ENCODE data around the gene DCANP1.
A peak's percentile ranks its signal among the peaks of the same experiment; 100 is the strongest.

Gene DCANP1

GRCh38 chr5:135417083-135417482 lies 30.1 kb downstream of the DCANP1 start:
- no peak for DNase-seq

GRCh38 chr5:135405082-135405481 lies 42.1 kb downstream of the DCANP1 start:
- DNase-seq: no peak

- no peak for DNase-seq
These were observed 45.1 kb downstream of the DCANP1 start for GRCh38 chr5:135402031-135402430.

- no peak for DNase-seq
These were observed 46.3 kb downstream of the DCANP1 start for GRCh38 chr5:135400866-135401265.

GRCh38 chr5:135399794-135400542 lies 47.2 kb downstream of the DCANP1 start:
- no peak for DNase-seq

- DNase-seq: peak; percentile 85
These were observed 48.0 kb downstream of the DCANP1 start, which contains the start of gene MACROH2A1 for GRCh38 chr5:135398855-135399793. Gene MACROH2A1 (minus strand): TSS chr5:135399231. CDS start chr5:135389093, 10,138 bp downstream.

GRCh38 chr5:135398160-135398854 lies 48.8 kb downstream of the DCANP1 start:
- peak; percentile 27 for DNase-seq

GRCh38 chr5:135397084-135397483 lies 50.1 kb downstream of the DCANP1 start:
- DNase-seq: no peak

- DNase-seq: no peak
These were observed 50.6 kb downstream of the DCANP1 start for GRCh38 chr5:135396459-135397055.

GRCh38 chr5:135395866-135396265 lies 51.3 kb downstream of the DCANP1 start:
- no peak for DNase-seq

- no peak for DNase-seq
These were observed 51.7 kb downstream of the DCANP1 start for GRCh38 chr5:135395451-135395850.
